Sigmoid colon (tissue), 4 donors: ENCODE results near the gene GRHPR.

Source experiments
- CTCF ChIP-seq, 4 experiments: fragments of 450-650 bp in 3 of 4; fragments of 200-600 bp in 1 of 4; IDR thresholded peaks; one replicate each; pipeline ENCODE4 v1.5.1; 2016 to 2019; ENCODE audit warnings: antibody characterized with exemption in 4 of 4, mild to moderate bottlenecking in 3 of 4, moderate library complexity in 2 of 4
- EP300 ChIP-seq, 4 donors: sonication (generic); formaldehyde crosslinking; IDR thresholded peaks; one replicate each; pipeline ENCODE4 v1.6.1; 2017; ENCODE audit warnings: antibody characterized with exemption in 4 of 4
- POLR2A ChIP-seq, 2 donors: fragments of 450-650 bp; IDR thresholded peaks; one replicate each; pipeline ENCODE4 v1.6.1; 2016; ENCODE audit warnings: antibody characterized with exemption in 2 of 2, mild to moderate bottlenecking in 2 of 2, moderate library complexity in 2 of 2
- POLR2AphosphoS5 ChIP-seq, 4 donors: sonication (generic); formaldehyde crosslinking; IDR thresholded peaks; one replicate each; pipeline ENCODE4 v1.6.1; 2017; ENCODE audit warnings: antibody characterized with exemption in 4 of 4

- TF ChIP-seq CTCF (IDR thresholded peaks at IDR 0.05) (no peak), POLR2A (IDR thresholded peaks at IDR 0.05) (no peak), POLR2AphosphoS5 (IDR thresholded peaks at IDR 0.05) (peak in 2 of 4 donors; percentile 32 to 46), EP300 (IDR thresholded peaks at IDR 0.05) (no peak)
These were observed 42.1 kb downstream of the GRHPR start for GRCh38 chr9:37464426-37465248.
